GM12873 (cell line): ENCODE data around the gene TXNRD1.

ENCODE experiments used
- CTCF ChIP-seq: IDR thresholded peaks from 2 replicates; pipeline ENCODE4 v1.5.1; 2012; ENCODE audit warnings: low read depth, mild to moderate bottlenecking, moderate library complexity, low read length, control low read depth; ENCODE audit not compliant: insufficient read depth; ENCODE audit errors: missing control alignments

Gene TXNRD1

GRCh38 chr12:104199964-104200363 lies 15.6 kb upstream of the TXNRD1 start:
- TF ChIP-seq CTCF, result no peak

GRCh38 chr12:104201238-104202001 lies 14.2 kb upstream of the TXNRD1 start:
- peak; percentile 89 for TF ChIP-seq CTCF

GRCh38 chr12:104204690-104205480 lies 10.7 kb upstream of the TXNRD1 start:
- TF ChIP-seq CTCF, result no peak

- TF ChIP-seq CTCF, result no peak
These were observed 8.0 kb upstream of the TXNRD1 start for GRCh38 chr12:104207416-104208205.

- TF ChIP-seq CTCF, result no peak
These were observed 3.1 kb upstream of the TXNRD1 start for GRCh38 chr12:104212516-104212915.

- TF ChIP-seq CTCF, result no peak
These were observed 1.6 kb upstream of the TXNRD1 start for GRCh38 chr12:104213952-104214351.

GRCh38 chr12:104216521-104216924 lies 944 bp downstream of the TXNRD1 start:
- TF ChIP-seq CTCF, result no peak
